Chondrocyte (in vitro differentiated cells): ENCODE measurements around the gene TRAF1. TPM values are rescaled to one million over a fixed set of nuclear protein-coding genes. Genes with fewer than 3 reads are reported as not detected.

Experiments used
- DNase-seq: peaks from one replicate; pipeline ENCODE4 v3.0.0; 2021; ENCODE audit warnings: mixed read lengths, low spot score
- H3K27ac Mint-ChIP-seq: one replicate; pipeline ENCODE4 v1.8.0; 2021; ENCODE audit warnings: mild to moderate bottlenecking, moderate library complexity, mixed read lengths; ENCODE audit not compliant: unreplicated experiment
- H3K27me3 Mint-ChIP-seq: 2 replicates; pipeline ENCODE4 v1.8.0; 2021; ENCODE audit warnings: low read depth, mixed read lengths
- H3K36me3 Mint-ChIP-seq: 2 replicates; pipeline ENCODE4 v1.8.0; 2021; ENCODE audit warnings: low read depth, mixed read lengths
- H3K4me1 Mint-ChIP-seq: 2 replicates; pipeline ENCODE4 v1.8.0; 2021; ENCODE audit warnings: low read depth, mild to moderate bottlenecking, mixed read lengths
- H3K4me3 Mint-ChIP-seq: one replicate; pipeline ENCODE4 v1.8.0; 2021; ENCODE audit warnings: mild to moderate bottlenecking, moderate library complexity, mixed read lengths; ENCODE audit not compliant: unreplicated experiment
- H3K9me3 Mint-ChIP-seq: 2 replicates; pipeline ENCODE4 v1.8.0; 2021; ENCODE audit warnings: low read depth, mixed read lengths
- total RNA-seq: library from RNA; stranded (reverse); gene quantifications from 3 replicates; pipeline ENCODE4 v1.2.1, GENCODE V29; 2021
- TF ChIP-seq, protein P1 (sequence below): fragments of 200-600 bp; sonication (generic); IDR thresholded peaks from 2 replicates; pipeline ENCODE4 v1.5.0; 2021; ENCODE audit warnings: antibody characterized with exemption, mild to moderate bottlenecking, moderate library complexity

The TRAF1 gene
- total RNA-seq, 1 donor from 2014 or later, result 10.8 TPM

DNA sequence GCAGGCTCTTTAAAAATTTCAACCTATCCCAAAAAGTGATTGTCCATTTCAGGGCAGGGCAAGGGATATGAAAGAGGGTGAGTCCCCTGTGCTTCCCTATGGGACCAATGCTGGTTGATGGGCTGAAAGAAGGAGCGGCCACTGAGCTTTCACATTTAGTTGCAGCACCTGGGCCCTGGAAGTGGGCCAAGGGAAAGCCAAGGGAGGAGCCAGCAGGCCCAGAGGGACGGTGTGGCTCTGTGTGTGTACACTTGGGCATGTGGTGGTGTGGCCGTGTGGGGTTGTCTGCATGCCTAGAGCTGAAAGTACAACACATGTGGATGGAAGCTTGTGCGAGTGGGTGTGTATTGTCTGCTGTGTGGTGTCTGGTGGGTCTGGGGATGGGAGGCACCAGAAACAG, 69.9 kb downstream of the TRAF1 start:
- no peak overlapping the region for H3K4me3 Mint-ChIP-seq
- H3K9me3 Mint-ChIP-seq, result no peaks in the 10 kb centered on the region
- peaks cover 32% of the 10 kb centered on the region for H3K36me3 Mint-ChIP-seq
- H3K27me3 Mint-ChIP-seq, result no peaks in the 10 kb centered on the region
- peaks cover 9% of the 10 kb centered on the region for H3K4me1 Mint-ChIP-seq
- no peak overlapping the region for H3K27ac Mint-ChIP-seq
- TF ChIP-seq, protein P1, sequence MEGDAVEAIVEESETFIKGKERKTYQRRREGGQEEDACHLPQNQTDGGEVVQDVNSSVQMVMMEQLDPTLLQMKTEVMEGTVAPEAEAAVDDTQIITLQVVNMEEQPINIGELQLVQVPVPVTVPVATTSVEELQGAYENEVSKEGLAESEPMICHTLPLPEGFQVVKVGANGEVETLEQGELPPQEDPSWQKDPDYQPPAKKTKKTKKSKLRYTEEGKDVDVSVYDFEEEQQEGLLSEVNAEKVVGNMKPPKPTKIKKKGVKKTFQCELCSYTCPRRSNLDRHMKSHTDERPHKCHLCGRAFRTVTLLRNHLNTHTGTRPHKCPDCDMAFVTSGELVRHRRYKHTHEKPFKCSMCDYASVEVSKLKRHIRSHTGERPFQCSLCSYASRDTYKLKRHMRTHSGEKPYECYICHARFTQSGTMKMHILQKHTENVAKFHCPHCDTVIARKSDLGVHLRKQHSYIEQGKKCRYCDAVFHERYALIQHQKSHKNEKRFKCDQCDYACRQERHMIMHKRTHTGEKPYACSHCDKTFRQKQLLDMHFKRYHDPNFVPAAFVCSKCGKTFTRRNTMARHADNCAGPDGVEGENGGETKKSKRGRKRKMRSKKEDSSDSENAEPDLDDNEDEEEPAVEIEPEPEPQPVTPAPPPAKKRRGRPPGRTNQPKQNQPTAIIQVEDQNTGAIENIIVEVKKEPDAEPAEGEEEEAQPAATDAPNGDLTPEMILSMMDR, result no peak
- DNase-seq, result no peak

DNA sequence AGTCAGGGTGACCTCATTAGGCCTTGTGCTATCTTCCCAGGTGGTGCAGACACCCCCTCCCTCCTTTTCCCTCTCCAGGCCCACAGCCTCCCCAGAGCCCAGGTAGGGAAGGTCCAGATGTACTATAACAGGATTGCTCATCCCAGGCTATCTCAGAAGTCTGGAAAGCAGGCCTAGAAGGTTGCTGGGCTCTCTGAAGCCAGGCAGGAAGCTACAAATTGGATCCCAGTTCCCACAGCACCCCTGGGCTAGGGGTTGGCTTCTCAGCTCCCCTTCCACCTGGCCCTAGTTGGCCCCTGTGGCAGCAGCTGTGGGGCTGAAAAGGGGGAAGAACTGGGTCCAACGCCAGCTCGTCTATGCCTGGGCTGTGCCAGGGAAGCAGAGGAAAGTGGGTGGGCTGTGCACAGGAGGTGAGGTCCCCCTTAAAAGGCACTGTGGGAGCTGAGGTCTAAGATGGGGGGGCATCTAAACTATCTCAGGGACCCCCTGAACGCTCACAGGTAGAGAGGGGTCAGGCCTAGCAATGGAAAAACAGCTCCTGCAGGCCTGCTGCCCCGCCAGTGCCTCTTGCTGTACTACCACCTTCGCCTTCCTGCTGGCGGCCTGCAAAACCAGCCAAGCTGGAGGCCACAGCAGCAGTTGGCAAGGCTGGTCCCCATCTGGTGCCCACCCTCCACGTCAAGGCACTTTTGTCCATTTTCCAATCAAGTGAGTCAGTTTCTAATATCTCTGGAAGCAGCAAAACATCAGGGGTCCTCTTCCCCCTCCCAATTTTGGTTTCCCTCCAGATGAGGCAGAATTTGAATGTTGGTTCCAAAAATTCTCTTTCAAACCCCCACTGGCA, 70.5 kb downstream of the TRAF1 start:
- no peaks in the 10 kb centered on the region for H3K27me3 Mint-ChIP-seq
- H3K4me1 Mint-ChIP-seq, result peaks cover 9% of the 10 kb centered on the region
- TF ChIP-seq, protein P1, result no peak
- H3K27ac Mint-ChIP-seq, result no peak overlapping the region
- no peaks in the 10 kb centered on the region for H3K9me3 Mint-ChIP-seq
- no peak overlapping the region for H3K4me3 Mint-ChIP-seq
- peaks cover 31% of the 10 kb centered on the region for H3K36me3 Mint-ChIP-seq
- no peak for DNase-seq

- Mint-ChIP-seq H3K36me3 (peaks cover 19% of the 10 kb centered on the region), H3K27ac (no peak overlapping the region), H3K9me3 (no peaks in the 10 kb centered on the region), H3K4me1 (peaks cover 9% of the 10 kb centered on the region), H3K27me3 (no peaks in the 10 kb centered on the region), H3K4me3 (no peak overlapping the region)
- TF ChIP-seq, protein P1, result no peak
- no peak for DNase-seq
Observed at GRCh38 chr9:120854596-120855327, 71.8 kb downstream of the TRAF1 start.

GRCh38 chr9:120853198-120853597, 73.4 kb downstream of the TRAF1 start:
- peaks cover 9% of the 10 kb centered on the region for H3K36me3 Mint-ChIP-seq
- no peaks in the 10 kb centered on the region for H3K27me3 Mint-ChIP-seq
- peak overlapping the region; percentile 32 for H3K27ac Mint-ChIP-seq
- H3K4me1 Mint-ChIP-seq, result peaks cover 9% of the 10 kb centered on the region
- no peaks in the 10 kb centered on the region for H3K9me3 Mint-ChIP-seq
- H3K4me3 Mint-ChIP-seq, result no peak overlapping the region
- TF ChIP-seq, protein P1, result no peak
- no peak for DNase-seq

Other genes starting within 250 kb of the TRAF1 start
- 20.6 to 23.2 TPM (median 21.2 TPM) in 3 replicates for gene MEGF9, start 212.3 kb downstream of the TRAF1 start, total RNA-seq
- 69.0 to 85.7 TPM (median 72.9 TPM) in 3 replicates for gene FBXW2, start 133.4 kb downstream of the TRAF1 start, total RNA-seq
- 48.1 to 64.2 TPM (median 54.3 TPM) in 3 replicates for gene PSMD5, start 83.9 kb downstream of the TRAF1 start, total RNA-seq
- 73.5 to 115 TPM (median 77.8 TPM) in 3 replicates for gene PHF19, start 49.6 kb downstream of the TRAF1 start, total RNA-seq
- 3.0 to 5.1 TPM (median 3.0 TPM) in 3 replicates for gene C5, start 123.5 kb upstream of the TRAF1 start, total RNA-seq
- 4.9 to 9.4 TPM (median 4.9 TPM) in 3 replicates for gene CNTRL, start 148.2 kb upstream of the TRAF1 start, total RNA-seq